GM18520 (cell line): ENCODE measurements around the gene CKAP5.
"Not testable (repeated sequence)": the region's sequence is repeated elsewhere in the genome, so short reads cannot be mapped to it uniquely, and the experiment has no call there.

Source experiments
- ATAC-seq: cut with Tn5 transposase; IDR thresholded peaks from one replicate; pipeline ENCODE4 v1.9.1; 2021; ENCODE audit not compliant: unreplicated experiment

CKAP5 gene

DNA sequence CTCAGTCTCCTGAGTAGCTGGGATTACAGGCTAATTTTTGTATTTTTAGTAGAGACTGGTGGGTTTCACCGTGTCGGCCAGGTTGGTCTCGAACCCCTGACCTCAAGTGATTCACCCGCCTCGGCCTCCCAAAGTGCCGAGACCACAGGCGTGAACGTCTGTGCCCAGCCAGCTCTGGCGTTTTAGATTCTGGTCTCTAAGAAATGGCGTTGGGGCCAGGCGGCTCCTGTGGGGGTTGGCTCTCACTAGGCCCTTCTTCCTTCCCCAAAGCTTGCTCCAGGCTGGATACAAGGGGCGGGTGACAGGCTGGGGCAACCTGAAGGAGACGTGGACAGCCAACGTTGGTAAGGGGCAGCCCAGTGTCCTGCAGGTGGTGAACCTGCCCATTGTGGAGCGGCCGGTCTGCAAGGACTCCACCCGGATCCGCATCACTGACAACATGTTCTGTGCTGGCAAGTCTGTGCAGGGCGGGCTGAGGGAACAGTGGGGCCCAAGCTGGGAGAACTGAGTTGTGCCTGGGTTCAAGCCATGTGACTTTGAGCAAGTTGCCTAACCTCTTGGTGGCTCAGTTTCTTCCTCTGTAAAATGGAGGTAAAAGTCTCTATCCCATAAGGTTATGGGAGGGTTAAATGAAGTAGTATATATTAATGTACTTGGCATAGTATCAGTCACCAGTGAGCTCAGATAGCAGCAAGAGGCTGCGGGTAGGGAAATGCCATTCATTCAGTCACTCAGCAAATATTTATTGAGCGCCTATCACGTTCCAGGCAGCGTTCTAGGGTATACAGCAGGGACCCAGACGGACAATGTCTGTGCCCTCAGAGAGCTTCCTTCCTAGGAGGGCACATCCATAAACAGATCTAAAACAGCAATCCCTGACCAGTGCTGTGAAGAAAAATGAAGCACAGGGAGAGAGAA lies 116.7 kb downstream of the CKAP5 start:
- ATAC-seq = no peak

DNA sequence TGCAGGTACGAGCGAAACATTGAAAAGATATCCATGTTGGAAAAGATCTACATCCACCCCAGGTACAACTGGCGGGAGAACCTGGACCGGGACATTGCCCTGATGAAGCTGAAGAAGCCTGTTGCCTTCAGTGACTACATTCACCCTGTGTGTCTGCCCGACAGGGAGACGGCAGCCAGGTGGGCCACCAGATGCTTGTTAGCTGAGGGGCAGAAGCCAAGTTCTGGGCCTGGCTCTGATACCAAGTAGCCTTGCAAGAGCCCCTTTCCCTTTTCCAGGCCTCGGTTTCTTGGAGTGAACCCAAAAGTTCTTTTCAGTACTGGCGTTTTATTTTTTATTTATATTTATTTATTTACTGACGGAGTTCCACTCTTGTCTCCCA lies 117.4 kb downstream of the CKAP5 start:
- no peak for ATAC-seq

- ATAC-seq = no peak
Measured at GRCh38 chr11:46727952-46728658, 118.0 kb downstream of the CKAP5 start.

- ATAC-seq = no peak
Measured at GRCh38 chr11:46726206-46726862, 119.7 kb downstream of the CKAP5 start.

DNA sequence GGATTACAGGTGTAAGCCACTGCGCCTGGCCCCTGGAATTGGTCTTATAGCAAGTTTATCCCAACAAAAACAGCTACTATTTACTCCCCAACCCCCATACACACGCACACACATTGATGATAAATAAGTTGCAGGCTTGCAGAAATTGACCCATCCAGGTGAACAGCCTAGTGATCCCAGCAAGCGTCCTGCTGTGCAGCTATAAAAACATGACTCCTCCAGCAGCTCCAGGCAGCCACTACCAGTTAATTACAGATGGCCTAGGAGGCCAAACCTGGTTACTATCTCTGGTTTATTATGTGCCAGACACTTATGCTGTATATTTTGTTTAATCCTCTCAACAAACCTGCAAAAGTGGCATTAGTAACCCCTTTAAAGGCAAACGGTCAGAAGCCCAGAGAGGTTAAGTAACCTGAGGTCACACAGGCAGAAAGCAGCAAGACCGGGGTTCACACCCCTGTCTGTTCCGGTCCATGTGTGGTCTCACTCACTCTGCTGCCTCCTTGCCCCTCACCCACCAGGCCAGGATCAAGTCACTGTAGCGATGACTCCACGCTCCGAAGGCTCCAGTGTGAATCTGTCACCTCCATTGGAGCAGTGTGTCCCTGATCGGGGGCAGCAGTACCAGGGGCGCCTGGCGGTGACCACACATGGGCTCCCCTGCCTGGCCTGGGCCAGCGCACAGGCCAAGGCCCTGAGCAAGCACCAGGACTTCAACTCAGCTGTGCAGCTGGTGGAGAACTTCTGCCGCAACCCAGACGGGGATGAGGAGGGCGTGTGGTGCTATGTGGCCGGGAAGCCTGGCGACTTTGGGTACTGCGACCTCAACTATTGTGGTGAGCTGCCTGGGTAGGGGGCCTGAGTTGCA lies 120.5 kb downstream of the CKAP5 start:
- no peak for ATAC-seq

DNA sequence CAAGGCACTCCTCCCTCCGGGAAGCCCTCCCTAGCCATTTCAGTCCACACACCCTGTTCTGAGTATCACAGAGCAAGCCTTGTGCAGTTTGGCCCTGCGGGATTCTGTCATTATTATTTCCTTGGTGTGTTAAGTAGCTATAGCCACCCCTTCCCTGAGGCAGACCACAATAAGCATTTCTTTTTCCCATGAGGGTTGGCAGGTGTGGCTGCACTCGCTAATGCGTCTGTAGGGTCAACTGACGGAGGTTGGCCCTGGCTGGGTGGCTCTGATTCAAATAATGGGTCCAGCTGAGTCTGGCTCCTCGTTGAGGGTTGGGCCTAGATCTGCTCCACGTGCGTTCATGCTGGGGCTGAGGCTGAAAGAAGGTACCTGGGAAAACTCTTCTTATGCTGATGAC lies 122.0 kb downstream of the CKAP5 start:
- ATAC-seq = no peak

DNA sequence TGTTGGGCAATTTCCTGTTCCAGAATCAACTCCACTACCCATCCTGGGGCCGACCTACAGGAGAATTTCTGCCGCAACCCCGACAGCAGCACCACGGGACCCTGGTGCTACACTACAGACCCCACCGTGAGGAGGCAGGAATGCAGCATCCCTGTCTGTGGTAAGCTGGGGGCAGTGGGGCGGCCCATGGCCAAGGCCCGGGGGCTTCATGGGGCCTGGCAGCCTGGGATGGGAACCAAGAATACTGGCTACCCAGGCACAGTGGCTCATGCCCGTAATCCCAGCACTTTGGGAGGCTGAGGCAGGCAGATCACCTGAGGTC lies 122.8 kb downstream of the CKAP5 start:
- ATAC-seq = no peak

DNA sequence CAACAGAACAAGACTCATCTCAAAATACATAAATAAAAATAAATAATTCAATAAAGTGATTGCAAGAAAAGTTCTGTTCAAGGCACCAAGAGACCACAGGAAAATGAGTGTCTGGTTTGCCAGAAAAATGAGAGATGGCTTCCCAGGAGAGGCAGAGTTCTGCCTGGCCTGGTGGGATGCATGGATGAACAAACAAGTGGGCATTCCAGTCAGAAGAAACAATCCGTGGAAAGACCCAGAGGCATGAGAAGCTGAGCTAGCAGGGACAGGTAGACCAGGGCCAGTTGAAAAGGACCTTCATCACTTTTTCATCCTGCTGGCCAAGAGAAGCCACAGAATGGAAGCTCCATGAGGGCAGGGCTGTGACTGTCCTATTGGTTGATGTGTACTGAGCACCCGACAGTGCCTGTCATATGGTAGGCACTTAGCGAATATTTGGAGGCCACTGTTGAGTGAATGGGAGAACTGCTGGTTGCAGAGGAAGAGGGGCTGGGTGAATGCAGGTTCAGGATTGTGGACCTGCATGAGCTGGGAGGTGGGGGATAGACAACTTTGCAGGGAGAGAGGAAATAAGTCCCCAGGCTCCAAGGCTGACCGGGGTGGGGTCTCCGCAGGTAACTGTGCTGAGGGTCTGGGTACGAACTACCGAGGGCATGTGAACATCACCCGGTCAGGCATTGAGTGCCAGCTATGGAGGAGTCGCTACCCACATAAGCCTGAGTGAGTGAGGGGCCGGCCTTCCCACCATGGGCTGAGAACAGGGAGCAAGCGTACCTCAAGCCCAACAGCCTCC lies 123.3 kb downstream of the CKAP5 start:
- ATAC-seq = no peak

DNA sequence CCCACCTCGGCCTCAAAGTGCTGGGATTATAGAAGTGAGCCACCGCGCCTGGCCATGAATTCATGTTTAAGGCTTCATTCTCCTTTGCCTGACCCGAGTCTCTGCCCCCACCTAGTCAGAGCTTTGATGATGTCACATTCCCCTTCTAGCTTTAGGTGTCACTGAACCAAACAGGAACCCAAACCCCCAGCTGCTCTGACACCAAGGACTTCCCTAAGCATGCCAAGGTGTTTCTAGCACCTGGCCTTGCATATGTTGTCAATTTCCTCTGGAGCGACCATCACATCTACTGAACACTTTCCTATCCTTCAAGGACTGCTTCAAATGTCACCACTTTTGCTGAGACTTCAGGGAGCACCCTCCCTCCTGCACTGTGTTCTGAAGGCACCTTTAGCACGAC lies 124.8 kb downstream of the CKAP5 start:
- no peak for ATAC-seq

DNA sequence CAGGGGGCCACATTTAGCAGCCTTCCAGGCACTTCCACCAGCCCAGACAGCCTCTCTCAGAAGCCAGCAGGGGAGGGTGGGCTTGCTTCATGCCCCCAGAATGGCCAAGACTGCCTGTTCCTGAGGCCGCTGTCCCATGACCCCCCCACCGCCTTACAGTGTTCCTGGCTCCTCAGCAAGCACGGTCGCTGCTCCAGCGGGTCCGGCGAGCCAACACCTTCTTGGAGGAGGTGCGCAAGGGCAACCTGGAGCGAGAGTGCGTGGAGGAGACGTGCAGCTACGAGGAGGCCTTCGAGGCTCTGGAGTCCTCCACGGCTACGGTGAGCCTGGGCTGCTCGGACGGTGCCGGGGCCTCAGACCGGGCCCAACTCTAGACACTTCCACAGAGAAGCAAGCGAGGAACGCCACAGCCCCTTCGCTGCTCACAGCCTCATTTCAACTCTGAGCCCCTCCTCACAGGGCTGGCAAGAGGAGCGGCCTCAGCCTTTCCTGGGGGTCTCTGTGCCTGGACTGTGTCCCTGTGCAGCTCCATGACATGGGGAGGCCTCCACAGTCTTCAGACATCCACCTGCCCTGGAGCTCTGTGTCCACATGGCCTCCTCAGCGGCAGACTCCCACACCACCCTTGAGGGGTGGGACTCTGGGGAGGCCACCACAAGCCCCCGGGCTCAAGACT lies 126.4 kb downstream of the CKAP5 start:
- no peak for ATAC-seq

DNA sequence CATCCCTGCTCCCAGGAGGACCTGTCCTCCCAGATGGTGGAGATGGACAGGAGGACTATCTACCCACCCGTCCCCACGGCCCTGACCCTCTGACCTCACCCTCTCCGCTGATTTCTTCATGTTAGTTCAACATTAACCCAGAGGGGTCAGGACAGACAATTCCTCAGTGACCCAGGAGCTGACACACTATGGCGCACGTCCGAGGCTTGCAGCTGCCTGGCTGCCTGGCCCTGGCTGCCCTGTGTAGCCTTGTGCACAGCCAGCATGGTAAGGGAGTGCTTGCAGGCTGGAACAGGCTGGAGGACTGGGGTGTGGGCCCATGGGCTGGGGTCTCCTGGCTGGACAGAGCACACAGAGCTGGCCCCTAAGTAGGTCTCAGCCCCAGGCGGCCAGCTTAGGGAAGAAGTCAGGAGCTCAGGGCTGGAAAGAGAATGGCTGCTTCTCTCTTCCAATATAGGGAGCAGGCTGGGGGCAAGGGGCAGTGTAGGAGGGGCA lies 127.0 kb downstream of the CKAP5 start, which contains the start of gene F2:
Gene F2, plus strand, starts transcription at position 166 of the 495 bp plus-strand sequence. Its CDS starts 23 bp downstream, at position 189.
- no peak for ATAC-seq

DNA sequence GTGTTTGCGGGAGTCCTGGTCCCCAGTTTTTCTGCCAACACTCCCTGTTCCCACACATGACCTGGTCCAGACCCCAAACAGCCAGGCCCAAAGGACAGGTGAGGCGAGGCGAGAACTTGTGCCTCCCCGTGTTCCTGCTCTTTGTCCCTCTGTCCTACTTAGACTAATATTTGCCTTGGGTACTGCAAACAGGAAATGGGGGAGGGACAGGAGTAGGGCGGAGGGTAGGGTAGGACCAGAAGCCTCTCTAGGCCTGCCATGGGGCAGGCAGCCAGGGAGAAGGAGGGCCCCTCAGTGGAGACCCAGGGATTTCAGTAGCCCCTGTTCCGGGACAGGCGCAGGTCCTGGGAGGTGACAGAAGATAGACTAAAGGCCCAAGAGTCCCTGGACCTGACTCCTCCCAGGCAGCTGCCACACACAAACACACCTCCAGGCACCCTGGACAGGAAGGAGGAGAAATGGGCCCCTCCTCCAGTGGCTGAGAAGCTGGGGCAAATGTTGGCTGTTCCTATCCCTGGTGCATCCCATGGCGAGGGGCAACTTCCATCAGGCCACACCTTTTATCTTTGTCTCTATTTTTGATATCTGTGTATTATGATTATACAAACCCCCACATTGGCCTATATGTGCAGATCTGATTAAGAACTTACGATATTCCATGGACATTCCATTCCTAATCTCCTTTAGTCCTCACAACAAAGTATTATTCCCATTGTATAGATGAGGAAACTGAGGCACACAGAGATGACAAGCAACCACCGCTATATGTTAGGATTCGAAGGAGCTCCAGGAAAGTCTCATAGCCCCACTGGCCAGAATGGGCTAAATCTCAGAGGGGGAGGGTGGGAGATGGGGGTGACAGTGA lies 127.7 kb downstream of the CKAP5 start:
- ATAC-seq = no peak

DNA sequence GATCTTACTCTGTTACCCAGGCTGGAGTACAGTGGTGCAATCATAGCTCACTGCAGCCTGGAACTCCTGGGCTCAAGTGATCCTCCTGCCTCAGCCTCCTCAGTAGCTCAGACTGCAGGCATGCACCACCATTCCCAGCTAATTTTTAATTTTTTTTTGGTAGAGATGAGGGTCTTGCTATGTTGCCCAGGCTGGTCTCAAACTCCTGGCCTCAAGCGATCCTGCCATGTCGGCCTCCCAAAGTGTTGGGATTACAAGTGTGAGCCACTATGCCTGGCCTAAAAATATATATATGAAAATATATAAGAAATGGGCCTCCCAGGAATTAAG lies 128.3 kb downstream of the CKAP5 start:
- ATAC-seq = not testable (repeated sequence)

DNA sequence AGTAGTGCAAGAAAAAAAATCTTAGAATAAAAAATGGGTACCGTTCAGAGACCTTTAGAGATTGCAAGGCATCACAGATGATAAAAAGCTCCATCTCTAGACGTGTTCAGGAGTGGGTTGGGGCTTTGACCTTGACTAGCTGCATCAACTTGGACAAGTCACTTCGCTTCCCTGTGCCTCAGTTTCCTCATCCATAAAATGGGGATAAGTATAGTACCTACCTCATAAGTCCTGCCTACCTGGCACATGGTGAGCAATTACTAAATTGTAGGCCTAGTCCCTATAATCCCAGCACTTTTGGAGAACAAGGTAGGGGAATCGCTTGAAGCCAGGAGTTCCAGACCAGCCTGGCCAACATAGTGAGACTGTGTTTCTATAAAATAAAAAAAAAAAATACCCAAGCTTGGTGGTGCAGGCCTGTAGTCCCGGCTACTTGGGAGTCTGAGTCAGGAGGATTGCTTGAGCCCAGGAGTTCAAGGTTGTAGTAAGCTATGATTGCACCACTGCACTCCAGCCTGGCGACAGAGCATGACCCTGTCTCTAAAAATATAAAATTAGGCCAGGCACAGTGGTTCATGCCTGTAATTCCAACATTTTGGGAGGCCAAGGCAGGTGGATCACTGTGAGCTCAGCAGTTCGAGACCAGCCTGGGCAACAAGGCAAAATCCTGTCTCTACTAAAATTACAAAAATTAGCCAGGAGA lies 133.1 kb downstream of the CKAP5 start:
- ATAC-seq = no peak

- no peak for ATAC-seq
Measured at GRCh38 chr11:46711303-46711702, 134.8 kb downstream of the CKAP5 start.

- ATAC-seq = no peak
Measured at GRCh38 chr11:46710821-46711269, 135.2 kb downstream of the CKAP5 start.

DNA sequence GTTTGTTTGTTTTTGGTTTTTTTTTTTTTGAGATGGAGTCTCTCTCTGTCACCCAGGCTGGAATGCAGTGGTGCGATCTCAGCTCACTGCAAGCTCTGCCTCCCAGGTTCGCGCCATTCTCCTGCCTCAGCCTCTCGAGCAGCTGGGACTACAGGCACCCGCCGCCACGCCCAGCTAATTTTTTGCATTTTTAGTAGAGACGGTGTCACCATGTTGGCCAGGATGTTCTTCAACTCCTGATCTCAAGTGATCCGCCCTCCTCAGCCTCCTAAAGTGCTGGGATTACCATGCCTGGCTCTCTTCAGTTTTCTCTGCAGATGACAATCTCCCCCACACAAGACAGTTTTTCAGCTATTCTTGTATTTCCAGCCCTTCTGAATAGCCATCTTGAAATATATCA lies 136.7 kb downstream of the CKAP5 start:
- not testable (repeated sequence) for ATAC-seq

- ATAC-seq = no peak
Measured at GRCh38 chr11:46706886-46707285, 139.2 kb downstream of the CKAP5 start.
